RKO (cell line): Measurements from ENCODE around the gene DROSHA.
"Not testable (repeated sequence)": the region's sequence is repeated elsewhere in the genome, so short reads cannot be mapped to it uniquely, and the experiment has no call there.

Source experiments
- DNase-seq: peaks from one replicate; pipeline ENCODE4 v3.0.0-alpha.2; 2016; ENCODE audit warnings: low spot score

DROSHA gene

DNA sequence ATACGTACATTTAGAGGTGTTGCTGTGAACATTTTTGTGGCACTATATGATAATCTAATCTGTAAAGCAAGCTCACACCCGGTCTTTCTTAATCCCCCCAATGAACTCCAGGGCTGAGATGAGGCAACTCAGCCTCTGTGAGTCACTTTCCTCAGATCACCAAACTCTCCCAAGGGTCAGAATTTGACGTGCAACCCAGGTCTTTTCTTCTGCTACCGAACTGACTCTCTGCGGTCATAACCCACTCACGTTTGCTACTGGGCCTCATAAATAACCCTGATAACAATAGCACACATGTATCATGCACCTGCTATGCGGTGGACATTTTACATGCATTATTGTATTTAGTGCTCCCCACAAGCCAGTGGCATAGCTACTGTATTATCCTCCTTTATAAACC is 153.1 kb downstream of the DROSHA start:
- DNase-seq, result no peak

DNA sequence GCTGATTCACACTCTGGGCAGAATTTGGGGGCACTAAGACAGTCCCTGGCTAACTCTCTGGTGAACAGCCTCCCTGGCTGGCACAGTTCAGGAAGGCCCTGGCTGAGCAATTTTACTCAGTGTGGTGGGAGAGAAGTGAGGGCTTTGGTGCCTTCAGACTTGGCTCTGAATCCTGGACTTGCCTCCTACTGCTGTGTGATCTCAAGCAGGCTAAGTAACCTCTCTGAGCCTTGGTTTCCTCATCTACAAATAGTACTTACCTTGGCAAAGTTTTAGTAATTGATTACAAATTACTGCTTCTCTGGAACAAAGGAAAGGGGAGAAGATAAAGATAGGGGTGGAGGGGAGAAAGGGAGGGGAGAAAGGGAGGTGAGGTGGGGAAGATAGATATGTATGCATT is 153.8 kb downstream of the DROSHA start:
- no peak for DNase-seq

DNA sequence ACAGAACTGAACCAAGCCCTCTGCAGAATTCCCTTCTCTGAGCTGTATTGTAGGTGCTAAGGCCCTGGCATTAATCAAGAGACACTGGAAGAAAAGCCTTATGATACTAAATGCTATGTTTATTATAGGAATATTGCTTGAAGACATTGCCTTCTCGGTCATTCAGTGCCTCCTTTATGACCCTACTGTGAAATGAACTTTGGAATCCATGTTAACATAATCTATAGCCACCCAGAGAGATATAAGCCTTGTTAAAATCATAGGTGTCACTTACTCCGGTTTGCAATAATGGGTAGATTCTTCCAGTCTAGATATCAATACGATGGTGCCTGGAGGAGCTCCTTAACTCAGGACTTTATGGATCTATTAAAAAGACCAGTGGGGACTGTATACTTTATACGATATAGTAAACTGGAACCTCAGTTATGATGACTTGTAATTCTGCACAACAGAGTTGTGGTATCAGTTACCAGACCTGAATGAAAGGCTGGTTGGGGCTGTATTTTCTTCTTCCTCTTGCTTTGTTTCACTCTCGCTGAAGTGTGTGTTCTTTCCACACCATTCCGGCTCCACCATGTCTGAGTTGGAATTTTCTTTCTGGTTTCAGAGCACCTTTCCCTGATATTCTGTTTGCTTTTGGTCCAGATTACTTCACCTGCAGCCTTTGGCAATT is 154.5 kb downstream of the DROSHA start:
- DNase-seq, result no peak

DNA sequence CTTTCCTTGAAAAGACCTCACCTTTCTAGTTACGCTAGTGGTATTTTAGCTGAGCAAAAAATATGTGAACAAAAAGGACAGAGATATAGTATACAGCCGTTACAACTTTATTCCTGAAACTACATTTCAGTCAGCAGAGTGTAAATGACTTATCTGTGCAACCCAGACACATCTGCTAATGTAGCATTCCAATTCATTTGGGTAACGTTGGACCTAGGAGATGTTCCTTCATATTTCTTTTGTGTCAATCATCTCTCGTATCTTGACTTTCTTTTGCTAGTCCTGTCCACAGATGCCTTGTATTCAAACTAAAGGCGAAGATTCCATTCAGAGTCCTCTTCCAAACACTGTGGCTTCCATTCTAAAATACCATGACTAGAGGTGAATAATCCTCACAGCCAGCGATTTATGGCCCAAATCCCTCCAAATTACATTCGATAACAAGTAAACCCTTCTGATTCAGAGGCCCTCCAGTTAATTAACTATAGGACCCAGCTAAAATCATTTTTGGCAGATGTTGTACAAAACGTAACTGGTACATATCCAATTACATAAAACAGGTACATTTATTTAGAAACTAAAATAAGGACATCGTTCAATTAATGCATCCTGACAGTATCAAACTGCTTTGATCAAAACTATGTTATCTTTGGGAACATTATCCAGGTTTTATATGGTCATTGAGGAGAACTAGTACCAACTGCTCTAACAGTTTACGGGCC is 155.7 kb downstream of the DROSHA start:
- no peak for DNase-seq

DNA sequence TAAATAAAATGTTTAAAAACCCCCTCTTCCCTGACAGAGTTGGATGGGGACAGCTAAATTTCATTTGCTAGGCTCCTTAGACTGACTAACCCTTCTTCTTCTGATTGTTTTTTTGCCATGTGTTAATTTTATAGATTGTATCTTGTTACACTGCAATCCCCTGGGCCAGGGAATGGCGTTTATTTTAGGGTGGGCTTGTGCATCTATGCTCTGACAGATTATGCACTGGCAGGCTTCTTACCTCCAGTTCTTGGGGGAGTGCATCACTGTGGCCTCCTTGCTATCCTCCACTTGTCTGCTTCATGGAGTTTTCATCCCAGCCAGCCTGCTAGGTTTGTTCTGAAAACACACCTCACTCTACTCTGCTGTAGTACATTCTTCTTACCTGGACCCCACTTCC is 159.8 kb downstream of the DROSHA start:
- no peak for DNase-seq

DNA sequence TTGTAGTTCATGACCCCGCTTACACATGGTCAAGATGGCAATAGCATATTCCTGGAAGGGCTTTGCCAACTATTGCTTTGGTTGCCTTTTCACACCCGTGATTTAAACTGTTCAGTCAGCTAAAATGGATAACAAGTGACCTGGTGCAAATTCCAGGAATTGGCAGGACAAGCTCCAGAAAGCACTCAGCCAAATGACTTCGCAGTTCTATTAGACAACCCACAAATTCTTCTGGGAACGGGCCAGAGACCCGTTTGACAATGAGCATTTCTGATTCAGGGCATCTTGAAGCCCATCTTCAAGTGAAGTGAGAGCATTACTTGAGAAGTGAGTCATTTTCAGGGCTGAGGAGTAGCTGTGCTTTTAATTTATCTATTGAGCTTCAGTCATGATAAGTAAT is 165.0 kb downstream of the DROSHA start:
- DNase-seq, result no peak

DNA sequence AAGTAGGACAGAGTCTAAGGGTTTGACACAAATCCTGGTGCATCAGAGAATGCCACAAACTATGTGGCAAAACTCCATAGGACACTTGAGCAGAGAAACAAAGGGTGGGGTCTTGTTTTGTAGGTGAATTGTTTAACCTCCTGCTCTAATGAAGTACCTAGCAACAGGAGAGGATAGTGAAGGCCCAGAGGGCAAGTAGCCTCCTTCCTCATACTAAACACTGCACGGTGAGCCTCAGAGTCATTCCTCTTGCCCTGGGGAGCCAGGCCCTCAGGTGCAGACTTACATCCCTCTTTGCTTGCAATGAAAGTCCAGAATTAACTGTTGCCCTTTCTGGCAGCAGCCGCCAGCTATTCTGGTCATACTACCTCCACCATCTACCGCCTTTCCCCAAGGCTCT is 166.1 kb downstream of the DROSHA start:
- DNase-seq, result no peak

DNA sequence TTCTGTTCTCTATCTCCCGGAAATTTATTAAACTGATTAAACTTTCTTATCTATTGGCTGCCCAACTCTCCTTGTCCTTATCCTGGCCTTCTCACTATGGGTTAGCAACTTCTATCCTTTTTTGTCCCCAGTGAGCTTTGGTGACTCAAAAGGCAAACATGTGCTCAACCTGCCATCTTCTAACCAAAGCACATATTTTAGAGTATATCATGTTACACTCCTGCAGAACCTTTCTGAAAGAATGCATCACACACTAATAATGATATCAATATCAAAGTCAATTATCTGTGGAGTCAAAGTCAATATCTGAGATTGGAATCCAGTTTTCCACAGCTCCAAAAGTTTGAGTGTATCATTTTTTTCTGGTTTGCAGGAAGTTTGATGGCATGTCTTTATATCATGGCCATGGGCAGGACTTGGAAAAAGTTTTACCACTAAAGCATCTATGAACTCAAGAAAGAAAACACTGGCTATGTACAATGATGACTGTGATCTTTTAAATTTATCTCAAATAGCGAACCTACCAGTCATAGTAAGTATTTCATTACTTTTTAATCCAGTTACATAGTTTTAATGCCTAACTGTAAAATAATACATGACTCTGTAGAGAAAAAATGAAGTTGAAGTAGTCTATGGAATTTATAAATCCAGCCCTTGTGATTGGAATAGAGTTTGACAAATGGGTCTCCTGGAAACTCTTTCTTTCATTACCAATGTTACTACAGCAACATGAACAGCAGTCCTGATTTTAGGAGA is 166.8 kb downstream of the DROSHA start:
- no peak for DNase-seq

DNA sequence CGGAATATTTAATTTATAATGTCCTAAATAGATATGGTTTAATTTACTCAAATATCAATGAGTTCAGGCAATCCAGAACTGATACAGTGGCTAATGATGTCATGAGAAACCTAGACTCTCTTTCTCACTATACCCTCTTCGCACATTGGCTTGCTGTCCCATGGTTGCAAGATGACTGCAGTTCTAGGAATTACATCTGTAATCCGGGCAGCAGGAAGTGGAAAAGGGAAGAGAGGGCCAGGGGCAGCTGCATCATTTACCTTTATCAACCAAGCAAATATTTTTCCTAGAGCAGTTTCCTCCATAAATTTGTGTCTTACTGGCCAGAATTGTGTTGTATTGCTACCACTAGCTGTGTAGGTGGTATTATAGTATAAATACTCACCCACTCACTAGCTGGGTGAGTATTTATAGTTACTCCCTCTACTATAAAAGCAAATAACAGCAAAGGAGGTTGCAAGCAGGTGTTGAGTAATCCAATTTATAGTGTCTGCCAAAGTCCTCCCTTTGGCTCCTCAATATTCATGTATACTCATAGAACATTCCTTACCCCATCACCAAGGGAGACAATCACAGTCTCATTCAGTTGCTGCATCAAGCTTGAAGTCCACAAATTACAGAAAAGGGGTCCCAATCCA is 168.8 kb downstream of the DROSHA start:
- no peak for DNase-seq

DNA sequence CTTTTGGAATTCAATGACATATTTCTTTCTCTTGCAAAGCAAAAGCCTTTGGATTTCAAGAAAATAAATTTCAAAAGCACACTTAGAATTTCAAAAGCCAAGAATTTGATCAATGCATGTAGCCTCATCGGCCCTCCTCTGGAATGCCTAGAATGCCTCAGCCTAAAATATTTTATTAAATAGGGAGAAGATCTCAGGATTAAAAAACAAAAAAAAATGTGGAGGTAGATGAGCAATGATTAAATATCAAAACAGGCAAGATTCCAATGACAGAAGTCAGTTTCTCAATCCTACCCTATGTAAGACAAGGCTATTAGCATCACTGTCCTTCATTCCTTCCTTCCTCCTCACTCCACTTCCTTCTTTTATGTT is 169.4 kb downstream of the DROSHA start:
- DNase-seq, result no peak

DNA sequence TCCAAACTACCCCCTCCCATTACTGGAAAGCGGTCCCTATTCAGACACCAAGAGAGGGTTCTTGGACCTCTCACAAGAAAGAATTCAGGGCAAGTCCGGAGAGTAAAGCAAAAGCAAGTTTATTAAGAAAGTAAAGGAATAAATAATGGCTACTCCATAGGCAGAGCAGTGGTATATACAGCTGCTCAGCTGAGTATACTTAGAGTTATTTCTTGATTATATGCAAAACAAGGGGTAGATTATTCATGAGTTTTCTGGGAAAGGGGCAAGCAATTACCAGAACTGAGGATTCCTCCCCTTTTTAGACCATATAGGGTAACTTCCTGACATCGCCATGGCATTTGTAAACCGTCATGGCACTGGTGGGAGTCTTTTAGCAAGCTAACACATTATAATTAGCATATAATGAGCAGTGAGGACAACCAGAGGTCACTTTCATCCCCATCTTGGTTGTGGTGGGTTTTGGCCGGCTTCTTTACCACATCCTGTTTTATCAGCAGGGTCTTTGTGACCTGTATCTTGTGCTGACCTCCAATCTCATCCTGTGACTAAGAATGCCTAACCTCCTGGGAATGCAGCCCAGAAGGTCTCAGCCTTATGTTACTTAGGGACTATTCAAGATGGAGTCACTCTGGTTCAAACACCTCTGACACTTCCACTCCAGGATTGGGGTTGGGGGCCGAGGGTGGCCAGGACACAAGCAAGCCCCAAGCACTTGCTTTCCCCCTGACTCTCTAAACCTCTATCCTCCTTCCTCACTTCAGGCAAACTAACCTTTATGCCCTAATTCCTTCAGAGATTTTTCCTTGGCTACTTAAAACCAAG is 170.0 kb downstream of the DROSHA start:
- DNase-seq, result not testable (repeated sequence)

DNA sequence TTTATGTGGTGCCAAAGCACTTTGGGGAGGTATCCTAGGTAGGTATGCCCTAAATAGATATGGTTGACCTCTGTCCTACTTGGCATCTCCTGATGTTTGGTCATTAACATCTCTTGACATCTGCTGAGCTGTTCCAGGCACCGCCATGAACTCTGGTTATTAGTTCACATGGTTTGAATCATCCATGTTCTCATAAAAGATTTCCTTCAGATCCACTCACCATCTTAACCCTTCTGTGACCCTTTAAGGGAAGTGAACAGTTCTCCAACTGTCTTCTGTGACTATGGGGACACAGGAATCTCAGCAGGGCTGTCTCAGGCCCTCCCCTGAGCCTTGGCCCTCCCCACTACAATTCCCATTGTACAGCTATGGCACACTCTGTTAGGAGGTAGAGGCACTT is 170.7 kb downstream of the DROSHA start:
- peak; percentile 41 for DNase-seq

DNA sequence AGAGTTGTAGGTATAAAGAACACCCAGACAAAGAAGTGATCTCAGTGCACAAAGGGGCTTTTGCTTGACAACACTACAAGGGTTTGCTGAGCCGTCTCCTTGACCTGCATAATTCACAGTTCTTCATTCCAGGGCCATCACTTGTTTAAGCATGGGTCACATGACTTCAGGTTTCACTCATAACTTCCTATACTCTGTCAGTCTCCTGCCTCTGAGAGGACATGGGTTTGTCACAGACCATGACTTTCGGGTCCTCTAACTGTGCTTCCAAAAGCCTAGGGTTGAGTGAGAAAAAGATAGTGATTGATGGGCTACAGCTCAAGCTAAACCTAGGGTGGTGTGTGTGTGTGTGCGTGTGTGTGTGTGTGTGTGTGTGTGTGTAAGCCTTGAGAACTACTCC is 172.1 kb downstream of the DROSHA start:
- DNase-seq, result no peak

DNA sequence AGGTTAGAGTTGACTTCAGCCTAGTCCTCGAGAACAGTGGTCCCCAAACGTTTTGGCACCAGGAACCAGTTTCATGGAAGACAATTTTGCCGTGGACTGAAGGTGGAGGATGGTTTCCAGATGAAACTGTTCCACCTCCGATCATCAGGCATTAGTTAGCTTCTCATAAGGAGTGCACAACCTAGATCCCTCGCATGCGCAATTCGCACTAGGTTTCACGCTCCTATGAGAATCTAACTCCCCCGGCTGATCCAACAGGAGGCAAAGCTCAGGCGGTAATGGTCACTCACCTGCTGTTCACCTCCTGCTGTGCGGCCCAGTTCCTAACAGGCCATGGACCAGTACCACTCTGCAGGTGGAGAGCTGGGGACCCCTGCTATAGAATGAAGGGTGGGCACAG is 174.9 kb downstream of the DROSHA start:
- no peak for DNase-seq

DNA sequence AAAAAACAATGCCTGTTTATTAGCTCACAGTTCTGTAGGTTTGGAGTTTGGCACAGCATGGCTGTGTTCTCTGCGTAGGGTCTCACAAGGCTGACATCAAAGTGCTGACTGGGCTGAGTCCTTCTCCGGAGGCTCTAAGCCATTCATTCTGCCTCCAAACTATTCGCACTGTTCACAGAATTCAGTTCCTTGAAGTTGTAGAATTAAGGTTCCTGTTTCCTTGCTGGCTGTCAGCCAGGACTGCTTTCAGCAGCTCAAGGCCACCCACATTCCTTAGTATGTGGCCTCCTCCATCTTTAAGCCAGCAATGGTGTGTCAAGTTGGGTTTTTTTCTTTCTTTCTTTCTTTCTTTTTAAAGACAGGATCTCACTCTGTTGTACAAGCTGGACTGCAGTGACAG is 176.6 kb downstream of the DROSHA start:
- DNase-seq, result no peak
